Measurements from ENCODE around the gene ITGAD.

ITGAD gene

GRCh38 chr16:31393056-31393455 lies at the start of gene ITGAD:
Gene ITGAD (plus strand): TSS chr16:31393335. CDS start chr16:31393361, 26 bp downstream.
- H3K9ac ChIP-seq (ENCODE audit: low read depth, low read length): no peak within 1 kb of the TSS

GRCh38 chr16:31344712-31345111 lies 48.4 kb upstream of the ITGAD start:
- H3K4me1 ChIP-seq (ENCODE audit: insufficient read depth, low read length): no peaks in the 10 kb centered on the region; the same call in 1 of the 2 replicates
- no peaks in the 10 kb centered on the region for H3K9me3 ChIP-seq (ENCODE audit: control insufficient read depth, insufficient read depth, low read length)
- no peaks in the 10 kb centered on the region for H3K36me3 ChIP-seq (ENCODE audit: insufficient read depth, low read length)
- H3K9ac ChIP-seq (ENCODE audit: low read depth, low read length): no peak overlapping the region

More at GRCh38 chr16:31393056-31393455, at the start of gene ITGAD:
- no peaks in the 10 kb centered on the region for H3K36me3 ChIP-seq (ENCODE audit: insufficient read depth, low read length)
- H3K4me1 ChIP-seq (ENCODE audit: insufficient read depth, low read length): peaks cover 5% of the 10 kb centered on the region; the same call in 1 of the 2 replicates
- H3K9me3 ChIP-seq (ENCODE audit: control insufficient read depth, insufficient read depth, low read length): no peaks in the 10 kb centered on the region

- Histone ChIP-seq H3K4me1 (ENCODE audit: insufficient read depth, low read length) (no peaks in the 10 kb centered on the region; the same call in 1 of the 2 replicates), H3K9me3 (ENCODE audit: control insufficient read depth, insufficient read depth, low read length) (no peaks in the 10 kb centered on the region), H3K9ac (ENCODE audit: low read depth, low read length) (no peak overlapping the region), H3K36me3 (ENCODE audit: insufficient read depth, low read length) (no peaks in the 10 kb centered on the region)
Observed at GRCh38 chr16:31347445-31347844, 45.7 kb upstream of the ITGAD start.

- Histone ChIP-seq H3K9me3 (ENCODE audit: control insufficient read depth, insufficient read depth, low read length) (no peaks in the 10 kb centered on the region), H3K36me3 (ENCODE audit: insufficient read depth, low read length) (no peaks in the 10 kb centered on the region), H3K4me1 (ENCODE audit: insufficient read depth, low read length) (no peaks in the 10 kb centered on the region; the same call in 1 of the 2 replicates), H3K9ac (ENCODE audit: low read depth, low read length) (no peak overlapping the region)
Observed at GRCh38 chr16:31348579-31348978, 44.6 kb upstream of the ITGAD start.

- H3K36me3 ChIP-seq (ENCODE audit: insufficient read depth, low read length): no peaks in the 10 kb centered on the region; the same call in 1 of the 2 replicates
- no peak overlapping the region for H3K9ac ChIP-seq (ENCODE audit: low read depth, low read length)
- no peaks in the 10 kb centered on the region for H3K9me3 ChIP-seq (ENCODE audit: control insufficient read depth, insufficient read depth, low read length)
- peaks cover 11% of the 10 kb centered on the region; the same call in 1 of the 2 replicates for H3K4me1 ChIP-seq (ENCODE audit: insufficient read depth, low read length)
Observed at GRCh38 chr16:31350275-31351005, 42.7 kb upstream of the ITGAD start.

- peaks cover 12% of the 10 kb centered on the region; the same call in 1 of the 2 replicates for H3K4me1 ChIP-seq (ENCODE audit: insufficient read depth, low read length)
- no peaks in the 10 kb centered on the region; the same call in 1 of the 2 replicates for H3K36me3 ChIP-seq (ENCODE audit: insufficient read depth, low read length)
- H3K9me3 ChIP-seq (ENCODE audit: control insufficient read depth, insufficient read depth, low read length): no peaks in the 10 kb centered on the region
- no peak overlapping the region for H3K9ac ChIP-seq (ENCODE audit: low read depth, low read length)
Observed at GRCh38 chr16:31351246-31351941, 41.7 kb upstream of the ITGAD start.

- Histone ChIP-seq H3K9ac (ENCODE audit: low read depth, low read length) (no peak overlapping the region), H3K4me1 (ENCODE audit: insufficient read depth, low read length) (peaks cover 12% of the 10 kb centered on the region; the same call in 1 of the 2 replicates)
Observed at GRCh38 chr16:31351942-31352325, 41.2 kb upstream of the ITGAD start.

GRCh38 chr16:31352376-31353115 lies 40.6 kb upstream of the ITGAD start:
- Histone ChIP-seq H3K9ac (ENCODE audit: low read depth, low read length) (no peak overlapping the region), H3K4me1 (ENCODE audit: insufficient read depth, low read length) (peaks cover 12% of the 10 kb centered on the region; the same call in 1 of the 2 replicates), H3K9me3 (ENCODE audit: control insufficient read depth, insufficient read depth, low read length) (no peaks in the 10 kb centered on the region), H3K36me3 (ENCODE audit: insufficient read depth, low read length) (no peaks in the 10 kb centered on the region; the same call in 1 of the 2 replicates)

More at GRCh38 chr16:31351942-31352325, 41.2 kb upstream of the ITGAD start:
- no peaks in the 10 kb centered on the region; the same call in 1 of the 2 replicates for H3K36me3 ChIP-seq (ENCODE audit: insufficient read depth, low read length)
- no peaks in the 10 kb centered on the region for H3K9me3 ChIP-seq (ENCODE audit: control insufficient read depth, insufficient read depth, low read length)

- H3K9me3 ChIP-seq (ENCODE audit: control insufficient read depth, insufficient read depth, low read length): no peaks in the 10 kb centered on the region
- H3K4me1 ChIP-seq (ENCODE audit: insufficient read depth, low read length): peaks cover 12% of the 10 kb centered on the region; the same call in 1 of the 2 replicates
- peak within 1 kb of the TSS; percentile 46; the same call in 1 of the 2 replicates for H3K9ac ChIP-seq (ENCODE audit: low read depth, low read length)
- H3K36me3 ChIP-seq (ENCODE audit: insufficient read depth, low read length): no peaks in the 10 kb centered on the region; the same call in 1 of the 2 replicates
Observed at GRCh38 chr16:31354394-31355291, 38.5 kb upstream of the ITGAD start, which contains the start of gene ITGAX. Gene ITGAX (plus strand): TSS chr16:31355176. CDS start chr16:31355255, 79 bp downstream.

GRCh38 chr16:31355431-31356100 lies 37.6 kb upstream of the ITGAD start:
- no peaks in the 10 kb centered on the region for H3K9me3 ChIP-seq (ENCODE audit: control insufficient read depth, insufficient read depth, low read length)
- no peaks in the 10 kb centered on the region; the same call in 1 of the 2 replicates for H3K36me3 ChIP-seq (ENCODE audit: insufficient read depth, low read length)
- peaks cover 12% of the 10 kb centered on the region; the same call in 1 of the 2 replicates for H3K4me1 ChIP-seq (ENCODE audit: insufficient read depth, low read length)
- peak overlapping the region; percentile 46; the same call in 1 of the 2 replicates for H3K9ac ChIP-seq (ENCODE audit: low read depth, low read length)

GRCh38 chr16:31356566-31357323 lies 36.4 kb upstream of the ITGAD start:
- Histone ChIP-seq H3K9ac (ENCODE audit: low read depth, low read length) (no peak overlapping the region), H3K36me3 (ENCODE audit: insufficient read depth, low read length) (no peaks in the 10 kb centered on the region; the same call in 1 of the 2 replicates), H3K4me1 (ENCODE audit: insufficient read depth, low read length) (peaks cover 12% of the 10 kb centered on the region; the same call in 1 of the 2 replicates), H3K9me3 (ENCODE audit: control insufficient read depth, insufficient read depth, low read length) (no peaks in the 10 kb centered on the region)
